Naive B cell (primary cell): Measurements from ENCODE around the gene KCNK16. TPM values are rescaled to one million over a fixed set of nuclear protein-coding genes. Genes with fewer than 3 reads are reported as not detected.
A peak's percentile ranks its signal among the peaks of the same experiment; 100 is the strongest.

ENCODE experiments used
- ATAC-seq, 2 donors: fragments of 150-1000 bp; cut with Tn5 transposase; 2 replicates each; pipeline ENCODE4 v1.10.0; 2021; ENCODE audit warnings: low read depth in 2 of 2, mild to moderate bottlenecking in 2 of 2, moderate library complexity in 2 of 2
- DNase-seq: peaks from one replicate; pipeline ENCODE4 v3.0.0; 2022
- H3K27ac Mint-ChIP-seq, 6 donors: one replicate each; pipeline ENCODE4 v1.8.0; 2020 to 2022; ENCODE audit warnings: mild to moderate bottlenecking in 6 of 6, mixed read lengths in 6 of 6, moderate library complexity in 5 of 6, inconsistent platforms in 2 of 6
- H3K27me3 Mint-ChIP-seq, 3 donors: one replicate each; pipeline ENCODE4 v1.8.0; 2021 to 2022; ENCODE audit warnings: mixed read lengths in 3 of 3, mild to moderate bottlenecking in 1 of 3
- H3K36me3 Mint-ChIP-seq, 2 donors: one replicate each; pipeline ENCODE4 v1.8.0; 2020 to 2022; ENCODE audit warnings: mixed read lengths in 2 of 2, inconsistent platforms in 1 of 2, mild to moderate bottlenecking in 1 of 2
- H3K4me1 Mint-ChIP-seq, 3 donors: one replicate each; pipeline ENCODE4 v1.8.0; 2020 to 2022; ENCODE audit warnings: mixed read lengths in 3 of 3, inconsistent platforms in 1 of 3, mild to moderate bottlenecking in 1 of 3, moderate library complexity in 1 of 3
- H3K4me3 Mint-ChIP-seq, 8 donors: one replicate each; pipeline ENCODE4 v1.8.0; 2020 to 2022; ENCODE audit warnings: mild to moderate bottlenecking in 8 of 8, mixed read lengths in 8 of 8, moderate library complexity in 8 of 8, inconsistent platforms in 2 of 8
- H3K9me3 Mint-ChIP-seq, 7 donors: one replicate each; pipeline ENCODE4 v1.8.0; 2020 to 2022; ENCODE audit warnings: mixed read lengths in 7 of 7, mild to moderate bottlenecking in 5 of 7, inconsistent platforms in 2 of 7, moderate library complexity in 1 of 7
- polyA plus RNA-seq, 6 donors: library from polyadenylated mRNA; unstranded; fragments of 300-500 nt; fragmentation: Illumina TruSeq; gene quantifications; one replicate each; pipeline ENCODE4 v1.2.3, GENCODE V29; 2021; ENCODE audit warnings: low read depth in 6 of 6

Gene KCNK16
- polyA plus RNA-seq, 6 donors from 2014 or later, result not detected

DNA sequence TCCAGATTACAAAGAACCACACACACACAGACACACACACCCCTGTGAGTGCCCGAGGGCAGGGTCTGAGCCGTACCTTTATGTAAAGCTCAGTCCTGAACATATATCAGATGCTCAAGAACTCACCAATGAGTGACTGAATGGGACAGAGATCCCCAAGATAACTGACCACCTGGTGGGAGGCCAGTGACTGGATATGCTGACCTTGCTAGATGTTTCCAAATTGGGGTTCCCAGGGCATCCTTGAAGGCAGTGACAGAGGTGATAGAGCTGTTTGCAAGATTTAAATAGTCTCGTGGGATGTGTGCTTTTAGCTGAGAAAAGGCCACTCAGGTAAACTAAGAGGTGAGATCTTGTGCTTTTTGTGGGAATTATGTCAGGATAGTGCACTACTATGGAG is 47.6 kb downstream of the KCNK16 start:
- peaks cover 0 to 3% (median 0%) of the 10 kb centered on the region in 3 donors for H3K4me1 Mint-ChIP-seq
- no peaks in the 10 kb centered on the region for H3K36me3 Mint-ChIP-seq
- no peak overlapping the region for H3K4me3 Mint-ChIP-seq
- ATAC-seq (no peak), DNase-seq (no peak)
- H3K9me3 Mint-ChIP-seq, result peaks cover 0 to 3% (median 0%) of the 10 kb centered on the region in 7 donors
- peaks cover 20 to 44% (median 27%) of the 10 kb centered on the region in 3 donors for H3K27me3 Mint-ChIP-seq
- no peak overlapping the region for H3K27ac Mint-ChIP-seq

DNA sequence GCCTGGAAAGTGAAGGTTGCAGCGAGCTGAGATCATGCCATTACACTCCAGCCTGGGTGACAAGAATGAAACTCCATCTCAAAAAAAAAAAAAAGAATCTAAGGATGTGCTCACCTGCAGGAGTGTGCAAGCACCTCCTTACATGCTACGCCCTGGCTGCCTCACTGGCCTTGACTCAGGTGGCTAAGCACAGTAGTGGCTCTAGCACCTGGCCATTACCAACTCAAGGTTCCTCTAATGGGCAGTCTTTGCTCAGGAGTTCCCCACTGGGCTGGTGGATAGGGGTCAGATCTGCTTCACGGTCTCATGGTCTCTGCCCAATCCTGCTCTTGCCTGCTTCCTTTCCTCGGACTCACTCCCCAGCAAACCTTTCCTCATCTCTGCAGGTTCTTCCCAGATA is 48.0 kb downstream of the KCNK16 start:
- Mint-ChIP-seq H3K27me3 (peaks cover 20 to 39% (median 30%) of the 10 kb centered on the region in 3 donors), H3K4me1 (peaks cover 0 to 3% (median 0%) of the 10 kb centered on the region in 3 donors), H3K36me3 (no peaks in the 10 kb centered on the region), H3K9me3 (peaks cover 0 to 3% (median 0%) of the 10 kb centered on the region in 7 donors), H3K27ac (no peak overlapping the region), H3K4me3 (no peak overlapping the region)
- ATAC-seq (no peak), DNase-seq (no peak)

DNA sequence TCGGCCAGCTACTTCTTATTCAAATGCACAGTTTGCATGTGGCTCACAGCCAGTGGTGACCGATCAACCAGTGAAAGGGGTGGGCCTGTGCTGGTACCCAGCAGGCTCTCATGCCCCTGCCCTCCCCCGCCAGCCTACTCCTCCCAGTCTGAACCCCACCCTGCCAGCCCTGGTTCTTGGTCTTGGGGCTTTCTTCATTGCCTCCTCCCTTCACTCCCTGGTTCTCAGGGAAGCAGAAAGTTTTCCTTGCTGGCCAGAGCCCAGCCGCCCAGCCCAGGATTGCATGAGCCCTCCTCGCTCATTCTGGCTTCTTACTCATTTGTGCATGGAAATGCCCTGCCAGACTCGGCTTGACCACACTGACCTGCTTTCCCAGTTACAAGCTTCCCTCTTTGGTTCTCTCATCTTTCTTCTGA is 49.1 kb downstream of the KCNK16 start:
- peaks cover 0 to 3% (median 0%) of the 10 kb centered on the region in 7 donors for H3K9me3 Mint-ChIP-seq
- H3K27ac Mint-ChIP-seq, result no peak overlapping the region
- H3K4me1 Mint-ChIP-seq, result peaks cover 0 to 3% (median 0%) of the 10 kb centered on the region in 3 donors
- ATAC-seq, result no peak
- no peaks in the 10 kb centered on the region for H3K36me3 Mint-ChIP-seq
- no peak overlapping the region for H3K4me3 Mint-ChIP-seq
- DNase-seq, result no peak
- H3K27me3 Mint-ChIP-seq, result peaks cover 20 to 36% (median 30%) of the 10 kb centered on the region in 3 donors

DNA sequence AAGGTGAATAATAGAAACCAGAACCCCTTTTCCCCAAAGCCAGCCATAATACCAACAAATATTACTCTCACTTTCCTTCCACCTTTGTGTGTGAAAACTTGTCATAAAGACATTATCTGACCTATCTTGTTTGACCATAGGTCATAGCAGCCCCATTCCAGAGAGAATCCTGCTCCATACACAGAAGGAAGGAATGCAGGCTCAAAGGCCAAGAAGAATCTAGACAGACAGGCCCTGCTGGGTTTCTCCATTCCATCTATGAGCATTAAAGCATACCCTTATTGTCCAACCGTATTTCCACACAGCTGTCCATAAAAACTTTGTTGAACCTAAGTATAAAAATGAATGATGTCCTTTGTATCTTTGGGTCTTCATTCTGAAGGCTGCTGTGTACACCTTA is 52.5 kb downstream of the KCNK16 start:
- ATAC-seq, result no peak
- H3K36me3 Mint-ChIP-seq, result no peaks in the 10 kb centered on the region
- H3K27ac Mint-ChIP-seq, result no peak overlapping the region
- H3K27me3 Mint-ChIP-seq, result peaks cover 21 to 31% (median 27%) of the 10 kb centered on the region in 3 donors
- peaks cover 0 to 3% (median 0%) of the 10 kb centered on the region in 3 donors for H3K4me1 Mint-ChIP-seq
- no peak overlapping the region for H3K4me3 Mint-ChIP-seq
- DNase-seq, result no peak
- H3K9me3 Mint-ChIP-seq, result no peaks in the 10 kb centered on the region

DNA sequence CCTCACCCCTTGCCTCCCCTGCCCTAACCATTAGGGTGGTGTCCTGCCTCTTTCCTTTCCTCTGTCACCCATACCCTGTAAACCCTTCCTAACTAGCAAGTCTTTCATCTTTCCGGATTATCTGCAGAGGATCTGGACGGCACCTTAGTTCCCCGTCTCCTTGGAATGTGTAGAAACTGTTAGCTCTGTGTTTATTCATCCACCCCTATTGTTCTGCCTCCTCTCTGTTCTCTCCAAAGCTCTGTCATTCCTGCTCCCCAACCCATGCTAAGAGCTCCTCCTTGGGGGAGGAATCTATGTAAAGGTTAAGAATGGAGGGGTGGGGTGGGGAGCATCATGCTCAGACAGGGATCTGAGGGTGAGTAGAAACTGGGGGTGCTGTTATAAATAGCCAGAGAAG is 53.8 kb downstream of the KCNK16 start:
- ATAC-seq (no peak), DNase-seq (no peak)
- Mint-ChIP-seq H3K4me3 (no peak overlapping the region), H3K36me3 (peaks cover 0 to 4% of the 10 kb centered on the region in 2 donors), H3K27me3 (peaks cover 13 to 29% (median 19%) of the 10 kb centered on the region in 3 donors), H3K4me1 (peaks cover 0 to 2% (median 0%) of the 10 kb centered on the region in 3 donors), H3K27ac (peak overlapping the region in 1 of 6 donors; percentile 21), H3K9me3 (no peaks in the 10 kb centered on the region)

DNA sequence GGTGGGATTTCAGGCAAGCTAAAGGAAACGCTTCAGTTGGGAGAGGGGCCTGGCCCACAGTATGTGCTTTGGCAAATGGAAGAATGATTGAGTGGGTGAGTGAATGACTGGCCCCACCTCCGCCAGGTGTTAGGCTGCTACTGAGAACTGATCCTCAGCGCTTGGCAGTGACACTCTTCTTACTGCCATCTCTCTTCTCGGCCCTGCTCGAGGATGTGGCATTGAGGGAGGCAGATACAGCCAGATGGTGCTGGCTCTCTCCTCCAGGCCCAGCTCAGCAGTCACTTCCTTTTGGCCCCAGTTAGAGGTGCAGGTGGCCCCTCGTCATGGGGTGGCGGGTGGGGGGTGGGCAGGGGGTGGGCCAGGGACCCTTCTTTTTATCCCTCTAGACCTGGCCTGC is 54.3 kb downstream of the KCNK16 start:
- ATAC-seq, result no peak
- no peak overlapping the region for H3K4me3 Mint-ChIP-seq
- H3K27ac Mint-ChIP-seq, result peak overlapping the region in 1 of 6 donors; percentile 65
- no peak for DNase-seq
- peaks cover 11 to 25% (median 15%) of the 10 kb centered on the region in 3 donors for H3K27me3 Mint-ChIP-seq
- no peaks in the 10 kb centered on the region for H3K4me1 Mint-ChIP-seq
- peaks cover 0 to 4% of the 10 kb centered on the region in 2 donors for H3K36me3 Mint-ChIP-seq
- no peaks in the 10 kb centered on the region for H3K9me3 Mint-ChIP-seq

DNA sequence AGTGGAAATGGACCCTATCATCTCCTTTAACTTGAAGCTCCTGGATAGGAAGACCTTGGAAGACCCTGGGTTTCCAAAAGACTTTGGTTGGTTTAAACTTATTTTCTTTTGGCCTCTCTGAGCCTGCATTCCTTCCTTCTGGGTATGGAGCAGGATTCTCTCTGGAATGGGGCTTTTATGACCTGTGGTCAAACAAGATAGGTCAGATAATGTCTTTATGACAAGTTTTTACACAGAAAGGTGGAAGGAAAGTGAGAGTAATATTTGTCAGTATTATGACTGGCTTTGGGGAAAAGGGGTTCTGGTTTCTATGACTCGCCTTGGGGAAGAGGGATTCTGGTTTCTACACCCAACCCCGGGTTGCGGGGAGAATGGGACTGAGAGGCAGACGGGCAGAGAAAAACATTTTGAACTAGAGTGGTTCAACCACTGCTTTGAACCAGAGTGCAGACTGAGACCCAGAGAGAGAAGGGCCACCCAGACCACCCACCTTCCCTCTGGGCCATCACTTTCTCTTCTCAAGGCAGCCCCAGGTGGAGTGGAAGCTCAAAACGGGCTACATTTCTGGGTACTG is 55.6 kb downstream of the KCNK16 start:
- no peak for DNase-seq
- Mint-ChIP-seq H3K27ac (peak overlapping the region in 1 of 6 donors; percentile 5), H3K36me3 (peaks cover 0 to 4% of the 10 kb centered on the region in 2 donors), H3K27me3 (peaks cover 11 to 23% (median 21%) of the 10 kb centered on the region in 3 donors), H3K9me3 (no peaks in the 10 kb centered on the region), H3K4me1 (no peaks in the 10 kb centered on the region), H3K4me3 (no peak overlapping the region)
- ATAC-seq, result no peak

DNA sequence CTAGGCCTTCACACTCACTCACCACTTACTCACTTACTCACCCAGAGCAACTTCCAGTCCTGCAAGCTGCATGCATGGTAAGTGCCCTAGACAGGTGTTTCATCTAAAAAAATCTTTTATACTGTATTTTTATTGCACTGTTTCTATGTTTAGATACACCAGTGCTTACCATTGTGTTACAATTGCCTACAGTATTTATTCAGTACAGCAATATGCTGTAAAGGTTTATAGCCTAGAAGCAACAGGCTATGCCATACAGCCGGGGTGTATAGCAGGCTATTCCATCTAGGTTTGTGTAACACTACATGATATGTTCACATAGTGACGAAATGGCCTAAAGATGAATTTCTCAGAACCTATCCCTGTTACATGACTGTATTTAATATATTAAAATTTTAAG is 56.1 kb downstream of the KCNK16 start:
- Mint-ChIP-seq H3K27ac (no peak overlapping the region), H3K36me3 (peaks cover 0 to 4% of the 10 kb centered on the region in 2 donors), H3K9me3 (no peaks in the 10 kb centered on the region), H3K27me3 (peaks cover 11 to 28% (median 26%) of the 10 kb centered on the region in 3 donors), H3K4me1 (no peaks in the 10 kb centered on the region), H3K4me3 (no peak overlapping the region)
- DNase-seq (no peak), ATAC-seq (no peak)

Other genes starting within 250 kb of the KCNK16 start
- 10 to 100 TPM; 16.4 to 21.0 (median 18.7) TPM for gene SAYSD1, start 207.5 kb downstream of the KCNK16 start, polyA plus RNA-seq
- under 1 TPM in 1 of 6 donors, not detected in 5; 0.16 TPM for gene KCNK5, start 93.2 kb downstream of the KCNK16 start, polyA plus RNA-seq
- not detected for gene KCNK17, start 8.3 kb downstream of the KCNK16 start, polyA plus RNA-seq